ENCODE measurements around the gene SNTG2. TPM values are rescaled to one million over a fixed set of nuclear protein-coding genes. Genes with fewer than 3 reads are reported as not detected.

Gene SNTG2
- total and polyA plus RNA-seq, 11 donors: 0.19 to 3.2 (median 0.93) TPM

- intact Hi-C loops (cut with DNase I): no loop called here
- Histone ChIP-seq H3K4me3 (no peak overlapping the region), H3K27me3 (peaks cover 15 to 72% (median 35%) of the 10 kb centered on the region in 9 donors), H3K9me3 (peaks cover 0 to 11% (median 2%) of the 10 kb centered on the region in 12 donors), H3K36me3 (no peaks in the 10 kb centered on the region), H3K27ac (no peak overlapping the region), H3K4me1 (peaks cover 0 to 19% (median 9%) of the 10 kb centered on the region in 12 donors)
- DNase-seq (no peak), ATAC-seq (no peak)
- TF ChIP-seq, protein P1, sequence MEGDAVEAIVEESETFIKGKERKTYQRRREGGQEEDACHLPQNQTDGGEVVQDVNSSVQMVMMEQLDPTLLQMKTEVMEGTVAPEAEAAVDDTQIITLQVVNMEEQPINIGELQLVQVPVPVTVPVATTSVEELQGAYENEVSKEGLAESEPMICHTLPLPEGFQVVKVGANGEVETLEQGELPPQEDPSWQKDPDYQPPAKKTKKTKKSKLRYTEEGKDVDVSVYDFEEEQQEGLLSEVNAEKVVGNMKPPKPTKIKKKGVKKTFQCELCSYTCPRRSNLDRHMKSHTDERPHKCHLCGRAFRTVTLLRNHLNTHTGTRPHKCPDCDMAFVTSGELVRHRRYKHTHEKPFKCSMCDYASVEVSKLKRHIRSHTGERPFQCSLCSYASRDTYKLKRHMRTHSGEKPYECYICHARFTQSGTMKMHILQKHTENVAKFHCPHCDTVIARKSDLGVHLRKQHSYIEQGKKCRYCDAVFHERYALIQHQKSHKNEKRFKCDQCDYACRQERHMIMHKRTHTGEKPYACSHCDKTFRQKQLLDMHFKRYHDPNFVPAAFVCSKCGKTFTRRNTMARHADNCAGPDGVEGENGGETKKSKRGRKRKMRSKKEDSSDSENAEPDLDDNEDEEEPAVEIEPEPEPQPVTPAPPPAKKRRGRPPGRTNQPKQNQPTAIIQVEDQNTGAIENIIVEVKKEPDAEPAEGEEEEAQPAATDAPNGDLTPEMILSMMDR (IDR thresholded peaks at IDR 0.05): no peak
- TF ChIP-seq POLR2A (IDR thresholded peaks at IDR 0.05): no peak
- 77 to 88% (median 84%) methylated on average over 6 of the region's 6 CpGs for WGBS, 4 donors
Observed at GRCh38 chr2:946073-946948, 4.3 kb upstream of the SNTG2 start.

GRCh38 chr2:949384-950079, 1.1 kb upstream of the SNTG2 start:
- Histone ChIP-seq H3K9me3 (peaks cover 0 to 9% (median 2%) of the 10 kb centered on the region in 12 donors), H3K4me3 (peak overlapping the region; percentile 34 to 71 (median 56)), H3K27ac (no peak overlapping the region), H3K36me3 (no peaks in the 10 kb centered on the region), H3K4me1 (peaks cover 0 to 21% (median 9%) of the 10 kb centered on the region in 12 donors), H3K27me3 (peaks cover 20 to 91% (median 53%) of the 10 kb centered on the region in 9 donors)
- DNase-seq: no peak
- ATAC-seq: no peak
- 5 to 10% (median 8%) methylated on average over 26 to 28 of the region's 28 CpGs for WGBS, 4 donors
- TF ChIP-seq POLR2A (IDR thresholded peaks at IDR 0.05): no peak
- TF ChIP-seq, protein P1 (IDR thresholded peaks at IDR 0.05): no peak
- intact Hi-C loops (cut with DNase I): loop anchor here in 7 of 10 donors (5.0 to 10.0 kb wide), 5 partner anchors 193 to 875 kb away; no protein-coding TSS in a partner anchor

DNA sequence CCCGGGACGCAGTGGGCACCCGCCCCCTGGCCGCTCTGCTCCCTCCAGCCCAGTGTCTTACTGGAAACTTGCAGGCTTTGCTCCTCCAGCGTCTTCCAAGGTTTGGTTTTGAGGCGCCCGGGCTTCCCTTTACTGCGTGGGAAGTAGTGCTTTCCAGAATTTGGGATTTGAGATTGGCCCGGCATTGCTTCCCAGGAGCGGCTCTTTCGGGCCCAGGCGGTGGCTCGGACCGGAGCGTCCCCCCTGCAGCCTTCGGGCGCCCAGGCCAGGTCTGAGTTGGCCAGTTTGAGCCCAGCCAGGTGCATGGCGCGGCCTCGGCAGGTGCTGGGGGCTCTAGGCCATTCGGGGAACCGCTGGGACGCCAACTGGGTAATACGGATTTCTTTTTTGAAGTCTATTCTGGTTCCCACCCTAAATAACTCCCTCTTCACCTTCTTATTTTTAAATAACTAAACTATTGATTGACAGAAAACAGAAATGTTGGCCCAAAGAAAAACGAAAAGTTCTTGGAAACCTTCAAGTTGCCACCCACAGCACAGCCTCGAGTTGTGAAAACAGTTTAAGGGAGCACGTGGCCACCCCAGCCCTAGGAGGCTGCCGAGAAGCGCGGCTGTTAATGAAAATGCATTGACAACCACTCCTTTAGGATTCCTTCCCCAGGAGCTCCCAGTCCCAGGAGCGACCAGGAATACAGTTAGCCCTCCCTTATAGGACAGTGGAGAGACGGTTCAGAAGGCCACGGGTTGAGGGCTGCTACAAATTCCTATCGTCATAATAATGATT, 766 bp downstream of the SNTG2 start:
- intact Hi-C loops (cut with DNase I): loop anchor here in 8 of 10 donors (2.0 to 10.0 kb wide), 6 partner anchors 191 to 873 kb away; no protein-coding TSS in a partner anchor
- H3K9me3 ChIP-seq: no peaks in the 10 kb centered on the region
- H3K36me3 ChIP-seq: no peaks in the 10 kb centered on the region
- no peak overlapping the region for H3K27ac ChIP-seq
- H3K27me3 ChIP-seq: peaks cover 20 to 79% (median 53%) of the 10 kb centered on the region in 9 donors
- DNase-seq (no peak), ATAC-seq (no peak)
- H3K4me3 ChIP-seq: peak overlapping the region; percentile 34 to 71 (median 56)
- TF ChIP-seq, protein P1 (IDR thresholded peaks at IDR 0.05): no peak
- TF ChIP-seq POLR2A (IDR thresholded peaks at IDR 0.05): no peak
- H3K4me1 ChIP-seq: peaks cover 0 to 21% (median 9%) of the 10 kb centered on the region in 12 donors
- 6 to 13% (median 12%) methylated on average over 25 to 34 of the region's 34 CpGs for WGBS, 4 donors

Measured in heart left ventricle (tissue), 16 donors.